HG03095 (cell line): Measurements from ENCODE around the gene NKAIN1.
"Not testable (repeated sequence)": the region's sequence is repeated elsewhere in the genome, so short reads cannot be mapped to it uniquely, and the experiment has no call there.

Experiments
- ATAC-seq: cut with Tn5 transposase; IDR thresholded peaks from one replicate; pipeline ENCODE4 v1.9.1; 2021; ENCODE audit warnings: moderate library complexity; ENCODE audit not compliant: unreplicated experiment

The NKAIN1 gene

GRCh38 chr1:31239653-31240241, at the start of gene NKAIN1:
Gene NKAIN1, minus strand, starts transcription at chr1:31239887. Its CDS starts 340 bp downstream, at chr1:31239547.
- no peak for ATAC-seq

- ATAC-seq = no peak
These were observed 49.3 kb upstream of the NKAIN1 start for GRCh38 chr1:31289021-31289420.

GRCh38 chr1:31287791-31288190, 48.1 kb upstream of the NKAIN1 start:
- ATAC-seq = not testable (repeated sequence)

GRCh38 chr1:31282426-31282825, 42.7 kb upstream of the NKAIN1 start:
- not testable (repeated sequence) for ATAC-seq

GRCh38 chr1:31273619-31274018, 33.9 kb upstream of the NKAIN1 start:
- ATAC-seq = no peak

GRCh38 chr1:31272369-31272768, 32.7 kb upstream of the NKAIN1 start:
- ATAC-seq = no peak

- ATAC-seq = no peak
These were observed 26.9 kb upstream of the NKAIN1 start for GRCh38 chr1:31266547-31266946.

- ATAC-seq = no peak
These were observed 25.2 kb upstream of the NKAIN1 start for GRCh38 chr1:31264790-31265386.

- no peak for ATAC-seq
These were observed 23.7 kb upstream of the NKAIN1 start for GRCh38 chr1:31263408-31263807.

GRCh38 chr1:31262393-31262792, 22.7 kb upstream of the NKAIN1 start:
- not testable (repeated sequence) for ATAC-seq

- ATAC-seq = no peak
These were observed 22.2 kb upstream of the NKAIN1 start for GRCh38 chr1:31261916-31262315.

- no peak for ATAC-seq
These were observed 20.1 kb upstream of the NKAIN1 start for GRCh38 chr1:31259746-31260145.

GRCh38 chr1:31258581-31258980, 18.9 kb upstream of the NKAIN1 start:
- ATAC-seq = no peak

GRCh38 chr1:31257213-31257612, 17.5 kb upstream of the NKAIN1 start:
- ATAC-seq = no peak

GRCh38 chr1:31249854-31250253, 10.2 kb upstream of the NKAIN1 start:
- ATAC-seq = no peak

- ATAC-seq = no peak
These were observed 8.6 kb upstream of the NKAIN1 start for GRCh38 chr1:31248276-31248675.

GRCh38 chr1:31244326-31244725, 4.6 kb upstream of the NKAIN1 start:
- ATAC-seq = no peak

- ATAC-seq = no peak
These were observed 4.0 kb upstream of the NKAIN1 start for GRCh38 chr1:31243501-31244286.

- no peak for ATAC-seq
These were observed 1.6 kb upstream of the NKAIN1 start for GRCh38 chr1:31241321-31241720.

GRCh38 chr1:31238986-31239613, 587 bp downstream of the NKAIN1 start:
- no peak for ATAC-seq

- no peak for ATAC-seq
These were observed 1.1 kb downstream of the NKAIN1 start for GRCh38 chr1:31238612-31238985.

GRCh38 chr1:31234870-31235269, 4.8 kb downstream of the NKAIN1 start:
- no peak for ATAC-seq
